HepG2 (cell line): Measurements from ENCODE around the gene HCFC1R1. TPM values are rescaled to one million over a fixed set of nuclear protein-coding genes. Genes with fewer than 3 reads are reported as not detected.

Experiments used
- CREB3 ChIP-seq: sonication (generic); formaldehyde crosslinking; IDR thresholded peaks from 2 replicates; pipeline ENCODE4 v1.5.0; 2020; ENCODE audit warnings: missing genetic modification reagents
- DZIP1 ChIP-seq: sonication (generic); formaldehyde crosslinking; IDR thresholded peaks from 2 replicates; pipeline ENCODE4 v1.5.0; 2020; ENCODE audit warnings: mild to moderate bottlenecking, missing genetic modification reagents
- FOXK2 ChIP-seq: fragments of 450-650 bp; IDR thresholded peaks from 2 replicates; pipeline ENCODE4 v1.6.1; 2016
- FOXM1 ChIP-seq: sonication (generic); formaldehyde crosslinking; IDR thresholded peaks from 2 replicates; pipeline ENCODE4 v1.5.0; 2020; ENCODE audit warnings: missing genetic modification reagents
- GTF3A ChIP-seq: sonication (generic); formaldehyde crosslinking; conservative IDR thresholded peaks from 2 replicates; pipeline ENCODE4 v1.4.0; 2020; ENCODE audit warnings: mild to moderate bottlenecking, missing genetic modification reagents
- IRF2 ChIP-seq: IDR thresholded peaks from 2 replicates; pipeline ENCODE4 v1.6.1; 2018; ENCODE audit warnings: missing genetic modification reagents, missing compliant biosample characterization
- LRRFIP1 ChIP-seq: sonication (generic); formaldehyde crosslinking; conservative IDR thresholded peaks from 2 replicates; pipeline ENCODE4 v1.4.0; 2020; ENCODE audit warnings: missing genetic modification reagents
- REXO4 ChIP-seq: sonication (generic); formaldehyde crosslinking; IDR thresholded peaks from 2 replicates; pipeline ENCODE4 v1.8.0; 2022; ENCODE audit warnings: missing genetic modification reagents, mild to moderate bottlenecking, borderline replicate concordance
- SP2 ChIP-seq: sonication (generic); formaldehyde crosslinking; IDR thresholded peaks from 2 replicates; pipeline ENCODE4 v1.5.1; 2020; ENCODE audit warnings: mild to moderate bottlenecking, missing genetic modification reagents
- TFDP1 ChIP-seq: IDR thresholded peaks from 2 replicates; pipeline ENCODE4 v1.6.1; 2016; ENCODE audit warnings: missing compliant biosample characterization, missing genetic modification reagents, borderline replicate concordance
- U2AF1 ChIP-seq: fragments of 200-400 bp; formaldehyde crosslinking; optimal IDR thresholded peaks from 2 replicates; pipeline ENCODE3; 2017; ENCODE audit warnings: mild to moderate bottlenecking, low read depth, low read length
- ZBTB7A ChIP-seq: sonication (generic); formaldehyde crosslinking; IDR thresholded peaks from 2 replicates; pipeline ENCODE4 v1.8.0; 2022; ENCODE audit warnings: mild to moderate bottlenecking, missing genetic modification reagents
- ZFP36L1 ChIP-seq: sonication (generic); formaldehyde crosslinking; IDR thresholded peaks from 2 replicates; pipeline ENCODE4 v1.8.0; 2022; ENCODE audit warnings: mild to moderate bottlenecking, missing genetic modification reagents, moderate library complexity
- ZFP91 ChIP-seq: sonication (generic); formaldehyde crosslinking; IDR thresholded peaks from 2 replicates; pipeline ENCODE4 v1.9.0; 2022; ENCODE audit warnings: missing genetic modification reagents, mild to moderate bottlenecking, borderline replicate concordance
- ZNF234 ChIP-seq: sonication (generic); formaldehyde crosslinking; conservative IDR thresholded peaks from 2 replicates; pipeline ENCODE4 v1.5.1; 2020; ENCODE audit warnings: mild to moderate bottlenecking, missing genetic modification reagents
- ZNF280B ChIP-seq: sonication (generic); formaldehyde crosslinking; IDR thresholded peaks from 2 replicates; pipeline ENCODE4 v1.5.0; 2020; ENCODE audit warnings: missing genetic modification reagents, mild to moderate bottlenecking, borderline replicate concordance
- ZNF3 ChIP-seq: IDR thresholded peaks from 2 replicates; pipeline ENCODE4 v1.7.0; 2017; ENCODE audit warnings: inconsistent platforms
- ZNF598 ChIP-seq: sonication (generic); formaldehyde crosslinking; IDR thresholded peaks from 2 replicates; pipeline ENCODE4 v1.5.1; 2020; ENCODE audit warnings: mild to moderate bottlenecking, missing genetic modification reagents, borderline replicate concordance
- ZNF850 ChIP-seq: sonication (generic); formaldehyde crosslinking; conservative IDR thresholded peaks from 2 replicates; pipeline ENCODE4 v1.9.0; 2021; ENCODE audit warnings: mild to moderate bottlenecking, missing genetic modification reagents
- polyA plus RNA-seq, 8 experiments: library from polyadenylated mRNA; depleted of rRNA in 3 of 8; stranded (reverse) in 7 of 8; unstranded in 1 of 8; fragments of >200 nt; fragmentation: Illumina TruSeq in 4 of 8; extraction: Trizol in 4 of 8; gene quantifications; 2 replicates each; pipeline versions ENCODE4 v1.2.1 to v1.2.3, GENCODE V29; 2011 to 2016; ENCODE audit warnings: low read depth in 4 of 8, missing spikeins in 1 of 8, mixed read lengths in 1 of 8; ENCODE audit not compliant: insufficient read depth in 1 of 8
- total RNA-seq, 5 experiments: library from RNA; depleted of rRNA; stranded (reverse); fragments of >200 nt; fragmentation: Illumina TruSeq; extraction: Trizol; gene quantifications; 2 replicates each; pipeline ENCODE4 v1.2.3, GENCODE V29; 2016; ENCODE audit warnings: low read depth in 1 of 5

The HCFC1R1 gene
- total and polyA plus RNA-seq, 2 of the 13 experiments (the other 11 are each of a cell fraction or from before 2014, with no cell fraction given), result 13.8 to 16.1 TPM

GRCh38 chr16:3065069-3065741, 41.5 kb upstream of the HCFC1R1 start, which contains the start of gene IL32 (continued):
- no peak for TF ChIP-seq DZIP1 (CRISPR knock-in tag)
- peak; percentile 77; the same call in 1 of the 2 replicates for TF ChIP-seq ZNF598
- TF ChIP-seq FOXK2, result no peak
- TF ChIP-seq ZNF3, result no peak
- TF ChIP-seq ZNF850 (CRISPR knock-in tag), result no peak
- TF ChIP-seq ZBTB7A (CRISPR knock-in tag), result peak; percentile 51; the same call in 1 of the 2 replicates
- peak; percentile 67; the same call in 1 of the 2 replicates for TF ChIP-seq ZFP91 (CRISPR knock-in tag)
- TF ChIP-seq U2AF1, result no peak
- no peak for TF ChIP-seq LRRFIP1 (CRISPR knock-in tag)
- no peak for TF ChIP-seq ZNF234 (CRISPR knock-in tag)
- TF ChIP-seq ZFP36L1 (CRISPR knock-in tag), result no peak; the same call in 1 of the 2 replicates
- TF ChIP-seq ZNF280B (CRISPR knock-in tag), result no peak
- no peak for TF ChIP-seq FOXM1
- TF ChIP-seq SP2 (CRISPR knock-in tag), result no peak
- peak; percentile 80 for TF ChIP-seq IRF2
- TF ChIP-seq TFDP1 (CRISPR knock-in tag), result peak; percentile 70; the same call in 1 of the 2 replicates
- TF ChIP-seq GTF3A, result no peak
- no peak for TF ChIP-seq REXO4 (CRISPR knock-in tag)
- TF ChIP-seq CREB3 (CRISPR knock-in tag), result no peak
